Stimulated activated naive CD8-positive, alpha-beta T cell treated with anti-CD3 and anti-CD28 coated beads, Interleukin-15, Interleukin-2, amounts not matched to agents 100 ng/mL and 50 ng/mL, for 24 hours (primary cell): ENCODE measurements around the gene ARSG.
A peak's percentile ranks its signal among the peaks of the same experiment; 100 is the strongest.
"Not testable (repeated sequence)": the region's sequence is repeated elsewhere in the genome, so short reads cannot be mapped to it uniquely, and the experiment has no call there.

Experiments used
- H3K27ac Mint-ChIP-seq: one replicate; pipeline ENCODE4 v1.8.0; 2021; ENCODE audit warnings: mild to moderate bottlenecking, mixed read lengths
- H3K27me3 Mint-ChIP-seq: one replicate; pipeline ENCODE4 v1.8.0; 2021; ENCODE audit warnings: mixed read lengths
- H3K36me3 Mint-ChIP-seq: one replicate; pipeline ENCODE4 v1.8.0; 2021; ENCODE audit warnings: low read depth, mixed read lengths
- H3K4me1 Mint-ChIP-seq: one replicate; pipeline ENCODE4 v1.8.0; 2021; ENCODE audit warnings: low read depth, mixed read lengths
- H3K4me3 Mint-ChIP-seq: one replicate; pipeline ENCODE4 v1.8.0; 2021; ENCODE audit warnings: mild to moderate bottlenecking, mixed read lengths
- H3K9me3 Mint-ChIP-seq: one replicate; pipeline ENCODE4 v1.8.0; 2021; ENCODE audit warnings: mixed read lengths

ARSG gene

GRCh38 chr17:68290955-68291835 is at the start of gene ARSG, which contains the start of gene SLC16A6:
Gene ARSG, plus strand, starts transcription at chr17:68291495. Its CDS starts 15,999 bp downstream, at chr17:68307494.
Gene SLC16A6, minus strand, starts transcription at chr17:68291127. Its CDS starts 12,807 bp downstream, at chr17:68278320.
- no peaks in the 10 kb centered on the region for H3K27me3 Mint-ChIP-seq
- peak within 1 kb of the TSS; percentile 91 for H3K27ac Mint-ChIP-seq
- H3K36me3 Mint-ChIP-seq: peaks cover 4% of the 10 kb centered on the region
- no peaks in the 10 kb centered on the region for H3K9me3 Mint-ChIP-seq
- H3K4me3 Mint-ChIP-seq: peak within 1 kb of the TSS; percentile 87
- H3K4me1 Mint-ChIP-seq: peaks cover 64% of the 10 kb centered on the region

GRCh38 chr17:68246271-68247028 is 44.8 kb upstream of the ARSG start:
- no peaks in the 10 kb centered on the region for H3K27me3 Mint-ChIP-seq
- peak overlapping the region; percentile 88 for H3K4me3 Mint-ChIP-seq
- H3K9me3 Mint-ChIP-seq: no peaks in the 10 kb centered on the region
- peak overlapping the region; percentile 97 for H3K27ac Mint-ChIP-seq
- peaks cover 42% of the 10 kb centered on the region for H3K4me1 Mint-ChIP-seq
- peaks cover 20% of the 10 kb centered on the region for H3K36me3 Mint-ChIP-seq

DNA sequence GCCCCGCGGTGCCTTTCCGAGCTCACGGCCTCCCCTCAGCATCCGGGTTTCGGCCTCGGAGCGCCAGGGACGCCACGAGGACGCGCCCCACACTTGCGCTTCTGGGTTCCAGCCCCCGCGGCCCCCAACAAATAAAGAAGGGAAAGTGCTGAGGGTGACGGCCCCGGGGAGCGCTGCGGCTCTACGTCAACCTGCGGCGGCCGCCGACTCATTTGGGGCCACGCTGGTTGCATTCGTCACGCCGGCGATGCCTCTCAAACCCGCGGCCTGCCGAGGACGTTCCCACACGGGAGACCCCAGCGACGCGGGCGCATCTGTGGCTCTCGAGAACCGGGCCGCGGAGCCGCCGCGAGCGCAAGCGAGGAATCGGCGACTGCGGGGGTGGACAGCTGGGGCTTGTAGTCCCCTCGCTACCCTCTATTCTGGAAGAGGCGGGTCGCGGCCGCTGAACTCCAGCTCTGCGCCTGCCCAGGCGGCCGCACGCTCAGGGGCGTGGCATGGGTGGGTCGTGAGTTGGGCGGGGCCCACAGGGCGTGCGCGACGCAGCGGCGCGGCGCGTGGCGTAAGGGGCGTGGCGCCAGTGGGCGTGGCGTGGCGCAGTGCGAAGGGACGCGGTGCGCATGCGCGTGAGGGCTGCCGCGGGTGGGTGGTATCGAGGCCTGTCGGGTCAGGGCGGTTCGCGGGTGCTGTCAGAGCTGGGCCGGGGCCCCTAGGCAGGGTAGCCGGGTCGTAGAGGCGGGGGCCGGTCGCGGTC is 43.7 kb upstream of the ARSG start, which contains the start of gene AMZ2:
Gene AMZ2 (plus strand): TSS at position 599 of the 754 bp plus-strand sequence. CDS start 2,145 bp downstream, outside the sequence.
- Mint-ChIP-seq H3K9me3 (no peaks in the 10 kb centered on the region), H3K36me3 (peaks cover 31% of the 10 kb centered on the region), H3K4me3 (peak within 1 kb of the TSS; percentile 88), H3K4me1 (peaks cover 50% of the 10 kb centered on the region), H3K27ac (peak within 1 kb of the TSS; percentile 97), H3K27me3 (no peaks in the 10 kb centered on the region)

GRCh38 chr17:68248199-68248825 is 43.0 kb upstream of the ARSG start:
- H3K27me3 Mint-ChIP-seq: no peaks in the 10 kb centered on the region
- no peaks in the 10 kb centered on the region for H3K9me3 Mint-ChIP-seq
- peak overlapping the region; percentile 97 for H3K27ac Mint-ChIP-seq
- peaks cover 57% of the 10 kb centered on the region for H3K4me1 Mint-ChIP-seq
- H3K4me3 Mint-ChIP-seq: peak overlapping the region; percentile 88
- peaks cover 38% of the 10 kb centered on the region for H3K36me3 Mint-ChIP-seq

DNA sequence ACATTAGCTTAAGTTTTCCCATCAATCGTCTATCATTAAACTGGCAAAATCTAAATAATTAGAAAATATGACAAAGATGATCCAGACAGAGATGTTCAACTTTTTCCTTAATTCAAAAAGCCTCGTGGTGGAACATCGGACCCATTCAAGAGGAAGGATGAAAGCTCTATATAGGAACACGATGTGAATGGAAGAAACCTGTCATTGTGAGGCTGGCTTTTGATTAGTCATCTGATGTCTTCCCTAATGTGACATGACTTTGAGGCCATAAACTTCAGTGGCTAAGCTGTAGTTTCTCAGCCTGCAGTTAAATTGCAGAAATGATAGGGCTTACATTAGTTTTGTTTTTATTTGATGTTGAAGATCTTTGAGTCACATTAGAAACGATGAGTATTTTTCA is 42.4 kb upstream of the ARSG start:
- Mint-ChIP-seq H3K27me3 (no peaks in the 10 kb centered on the region), H3K36me3 (peaks cover 42% of the 10 kb centered on the region), H3K9me3 (no peaks in the 10 kb centered on the region), H3K27ac (peak overlapping the region; percentile 97), H3K4me1 (peaks cover 63% of the 10 kb centered on the region), H3K4me3 (peak overlapping the region; percentile 88)

GRCh38 chr17:68249354-68249765 is 41.9 kb upstream of the ARSG start:
- Mint-ChIP-seq H3K4me3 (peak overlapping the region; percentile 88), H3K27ac (peak overlapping the region; percentile 97), H3K4me1 (peaks cover 68% of the 10 kb centered on the region), H3K36me3 (peaks cover 47% of the 10 kb centered on the region), H3K27me3 (no peaks in the 10 kb centered on the region), H3K9me3 (no peaks in the 10 kb centered on the region)

DNA sequence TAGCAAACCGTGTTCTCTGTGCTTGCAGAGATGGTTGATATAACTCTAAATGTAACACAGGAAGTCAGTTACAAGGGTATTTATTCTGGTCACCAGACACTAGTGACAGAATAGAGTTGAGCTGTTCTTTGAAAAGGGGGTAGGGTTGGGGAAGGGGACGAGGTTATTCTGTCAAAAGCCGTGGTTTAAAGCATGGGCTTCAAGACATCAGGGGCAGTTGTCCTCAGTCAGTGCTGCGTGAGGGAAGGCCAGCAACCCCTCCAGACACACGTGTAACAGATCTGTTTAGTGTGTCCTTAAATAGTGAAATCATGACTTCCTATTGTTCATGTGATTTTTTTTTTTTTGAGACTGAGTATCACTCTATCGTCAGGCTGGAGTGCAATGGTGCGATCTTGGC is 37.9 kb upstream of the ARSG start:
- not testable (repeated sequence) for H3K27me3 Mint-ChIP-seq, H3K9me3 Mint-ChIP-seq
- Mint-ChIP-seq H3K4me1 (peaks cover 96% of the 10 kb centered on the region), H3K27ac (peak overlapping the region; percentile 79), H3K36me3 (peaks cover 75% of the 10 kb centered on the region), H3K4me3 (peak overlapping the region; percentile 24)

DNA sequence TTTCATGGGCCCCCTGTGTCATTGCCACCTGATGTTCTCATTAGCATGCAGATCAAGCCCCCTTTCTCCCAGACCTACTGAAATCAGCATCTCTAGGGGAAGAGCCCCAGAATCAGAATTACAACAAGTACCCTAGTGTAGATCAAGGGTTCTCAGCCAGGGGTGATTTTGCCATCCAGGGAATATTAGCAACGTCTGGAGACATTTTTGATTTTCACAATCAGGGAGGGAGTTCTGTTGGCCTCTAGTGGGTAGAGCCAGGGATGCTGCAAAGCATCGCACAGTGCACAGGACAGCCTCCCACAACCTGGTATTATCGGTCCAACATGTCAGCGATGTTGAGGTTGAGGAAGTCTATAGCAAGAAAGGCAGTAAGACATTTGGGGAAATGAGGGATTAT is 36.1 kb upstream of the ARSG start:
- peaks cover 70% of the 10 kb centered on the region for H3K36me3 Mint-ChIP-seq
- H3K9me3 Mint-ChIP-seq: no peaks in the 10 kb centered on the region
- peak overlapping the region; percentile 17 for H3K27ac Mint-ChIP-seq
- H3K27me3 Mint-ChIP-seq: no peaks in the 10 kb centered on the region
- peaks cover 95% of the 10 kb centered on the region for H3K4me1 Mint-ChIP-seq
- no peak overlapping the region for H3K4me3 Mint-ChIP-seq

DNA sequence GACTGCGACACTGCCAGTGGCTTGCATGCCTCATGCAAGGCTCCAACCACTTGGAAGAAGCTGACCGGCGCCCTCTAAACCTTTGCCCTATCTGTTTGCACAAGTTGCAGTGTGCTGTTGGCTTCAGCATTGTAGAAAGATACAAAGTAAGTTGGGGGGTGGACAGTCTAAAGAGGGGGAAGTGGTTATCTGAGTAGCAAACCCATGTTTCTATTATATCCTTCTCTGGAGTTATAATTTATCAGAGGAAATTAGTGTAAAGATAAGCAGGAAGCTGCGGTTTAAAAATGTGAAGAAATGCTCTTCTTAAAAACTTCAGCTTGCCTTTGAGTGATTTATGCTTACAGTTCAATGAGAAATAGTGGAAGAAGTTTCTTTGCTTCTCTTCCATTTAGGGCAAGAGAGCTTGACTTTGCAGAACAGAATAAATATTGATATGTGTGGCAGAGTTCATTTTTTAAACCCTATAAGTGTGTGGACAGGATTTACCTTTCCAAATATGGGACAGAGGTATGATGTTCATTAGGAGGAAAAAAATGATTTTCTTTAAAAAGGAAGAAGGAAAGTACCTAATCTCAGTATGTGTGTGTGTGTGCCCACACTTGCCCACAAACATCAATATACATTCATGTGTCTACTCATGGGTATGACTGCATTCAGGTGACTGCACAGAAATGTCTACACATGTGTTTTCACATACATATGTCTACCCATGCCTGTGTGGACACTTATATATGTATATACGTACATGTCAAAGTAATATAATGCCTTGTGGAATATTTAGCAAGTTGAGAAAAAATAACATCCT is 35.4 kb upstream of the ARSG start:
- H3K9me3 Mint-ChIP-seq: no peaks in the 10 kb centered on the region
- H3K36me3 Mint-ChIP-seq: peaks cover 65% of the 10 kb centered on the region
- peaks cover 94% of the 10 kb centered on the region for H3K4me1 Mint-ChIP-seq
- peak overlapping the region; percentile 17 for H3K27ac Mint-ChIP-seq
- H3K4me3 Mint-ChIP-seq: peak overlapping the region; percentile 14
- H3K27me3 Mint-ChIP-seq: no peaks in the 10 kb centered on the region

DNA sequence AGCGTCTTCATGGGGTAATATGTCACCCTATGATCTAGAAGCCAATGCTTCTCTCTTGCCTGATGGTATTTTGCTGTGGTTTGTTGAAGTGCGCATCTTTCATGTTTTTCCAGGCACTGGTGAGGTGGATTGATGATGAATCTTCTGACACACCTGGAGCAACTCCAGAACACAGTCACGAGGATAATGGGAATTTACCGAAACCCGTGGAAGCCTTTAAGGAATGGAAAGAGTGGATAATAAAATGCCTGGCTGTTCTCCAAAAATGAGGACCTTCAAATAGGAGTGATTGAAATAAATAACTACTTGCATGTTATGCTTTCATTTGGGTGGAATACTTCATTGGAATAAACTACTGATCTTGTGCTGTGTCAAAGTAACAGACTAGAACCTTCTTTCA is 34.6 kb upstream of the ARSG start:
- H3K4me3 Mint-ChIP-seq, H3K9me3 Mint-ChIP-seq, H3K27me3 Mint-ChIP-seq: not testable (repeated sequence)
- peak overlapping the region; percentile 81 for H3K27ac Mint-ChIP-seq
- H3K4me1 Mint-ChIP-seq: peaks cover 89% of the 10 kb centered on the region
- peaks cover 57% of the 10 kb centered on the region for H3K36me3 Mint-ChIP-seq

DNA sequence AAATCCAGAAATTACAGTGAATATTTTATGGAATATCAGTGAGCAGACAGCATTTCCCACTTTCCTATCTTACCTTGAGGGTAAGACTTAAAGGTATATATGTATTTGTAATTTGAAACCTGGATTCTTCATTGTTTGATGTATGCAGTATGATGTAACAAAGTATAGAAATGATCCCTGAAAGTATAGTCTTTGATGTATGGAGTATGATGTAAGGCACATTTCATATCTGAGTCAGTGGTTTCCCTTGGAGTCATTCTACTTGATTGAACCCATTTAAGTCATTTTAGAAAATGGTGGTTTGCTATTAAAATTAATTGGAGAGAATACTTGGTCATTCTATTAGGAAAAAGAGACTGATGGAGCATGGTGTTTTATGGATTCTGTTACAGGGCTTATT is 33.4 kb upstream of the ARSG start:
- peak overlapping the region; percentile 44 for H3K4me3 Mint-ChIP-seq
- H3K27me3 Mint-ChIP-seq: no peaks in the 10 kb centered on the region
- peak overlapping the region; percentile 81 for H3K27ac Mint-ChIP-seq
- H3K9me3 Mint-ChIP-seq: no peaks in the 10 kb centered on the region
- peaks cover 45% of the 10 kb centered on the region for H3K36me3 Mint-ChIP-seq
- peaks cover 85% of the 10 kb centered on the region for H3K4me1 Mint-ChIP-seq

DNA sequence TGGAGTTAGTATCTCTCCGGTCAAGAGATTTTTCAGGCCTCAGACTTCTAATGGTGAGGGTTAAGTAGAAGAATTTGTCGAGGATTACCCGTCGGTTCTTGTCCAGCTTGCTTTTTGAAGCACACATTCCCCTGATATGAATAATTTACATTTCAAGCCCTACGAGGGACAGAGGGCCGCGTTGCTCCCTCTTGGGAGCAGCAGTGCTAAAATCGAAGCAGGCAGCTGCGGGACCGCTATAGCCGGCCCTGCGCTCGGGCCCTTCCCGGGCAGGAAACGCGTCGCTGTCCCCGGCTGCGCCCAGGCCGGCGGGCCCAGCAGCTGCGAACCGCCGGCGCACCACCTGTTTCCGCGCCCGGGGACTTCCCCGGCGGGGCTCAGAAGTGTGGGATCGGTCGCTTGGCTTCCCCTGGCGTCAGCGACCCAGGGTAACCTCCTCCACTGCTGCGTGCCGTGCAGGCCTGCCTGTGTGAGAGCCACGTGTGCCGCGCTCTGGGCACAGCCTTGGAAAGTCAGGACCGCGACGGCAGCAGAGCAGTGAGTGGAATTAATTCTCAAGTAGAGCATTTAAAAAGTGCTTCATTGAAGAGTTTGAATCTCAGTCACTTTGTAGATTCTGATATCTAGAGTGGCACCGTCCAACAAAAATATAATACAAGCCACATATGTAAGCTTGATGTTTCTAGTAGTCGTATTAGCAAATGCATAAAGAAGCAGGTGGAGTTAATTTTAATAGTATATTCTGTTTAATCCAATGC is 32.2 kb upstream of the ARSG start:
- peaks cover 35% of the 10 kb centered on the region for H3K36me3 Mint-ChIP-seq
- H3K27ac Mint-ChIP-seq: peak overlapping the region; percentile 92
- not testable (repeated sequence) for H3K27me3 Mint-ChIP-seq, H3K9me3 Mint-ChIP-seq
- H3K4me1 Mint-ChIP-seq: peaks cover 77% of the 10 kb centered on the region
- peak overlapping the region; percentile 80 for H3K4me3 Mint-ChIP-seq

- not testable (repeated sequence) for H3K9me3 Mint-ChIP-seq, H3K27me3 Mint-ChIP-seq
- H3K27ac Mint-ChIP-seq: peak overlapping the region; percentile 92
- H3K36me3 Mint-ChIP-seq: peaks cover 30% of the 10 kb centered on the region
- H3K4me1 Mint-ChIP-seq: peaks cover 72% of the 10 kb centered on the region
- H3K4me3 Mint-ChIP-seq: peak overlapping the region; percentile 80
Measured at GRCh38 chr17:68259648-68259951, 31.7 kb upstream of the ARSG start.
